HG03039 (cell line): ENCODE data around the gene ZCWPW2.

Experiments used
- ATAC-seq: cut with Tn5 transposase; IDR thresholded peaks from one replicate; pipeline ENCODE4 v1.9.1; 2021; ENCODE audit warnings: mild to moderate bottlenecking, moderate library complexity; ENCODE audit not compliant: unreplicated experiment

Gene ZCWPW2

GRCh38 chr3:28349469-28350000 is 1.0 kb downstream of the ZCWPW2 start:
- no peak for ATAC-seq

- no peak for ATAC-seq
Measured at GRCh38 chr3:28376424-28376823, 27.9 kb downstream of the ZCWPW2 start.

GRCh38 chr3:28386049-28386448 is 37.5 kb downstream of the ZCWPW2 start:
- ATAC-seq: no peak

GRCh38 chr3:28388978-28389377 is 40.5 kb downstream of the ZCWPW2 start:
- no peak for ATAC-seq

- ATAC-seq: no peak
Measured at GRCh38 chr3:28399206-28399605, 50.7 kb downstream of the ZCWPW2 start.

- ATAC-seq: no peak
Measured at GRCh38 chr3:28406241-28406640, 57.7 kb downstream of the ZCWPW2 start.

GRCh38 chr3:28449398-28449797 is 100.9 kb downstream of the ZCWPW2 start:
- ATAC-seq: no peak

GRCh38 chr3:28462866-28463265 is 114.3 kb downstream of the ZCWPW2 start:
- ATAC-seq: no peak

GRCh38 chr3:28467414-28467813 is 118.9 kb downstream of the ZCWPW2 start:
- ATAC-seq: no peak

- ATAC-seq: no peak
Measured at GRCh38 chr3:28476194-28476593, 127.7 kb downstream of the ZCWPW2 start.

- no peak for ATAC-seq
Measured at GRCh38 chr3:28476764-28477163, 128.2 kb downstream of the ZCWPW2 start.

- ATAC-seq: no peak
Measured at GRCh38 chr3:28485164-28485563, 136.6 kb downstream of the ZCWPW2 start.

GRCh38 chr3:28495301-28495700 is 146.8 kb downstream of the ZCWPW2 start:
- ATAC-seq: no peak

- ATAC-seq: no peak
Measured at GRCh38 chr3:28502397-28502937, 153.9 kb downstream of the ZCWPW2 start.

GRCh38 chr3:28504976-28505375 is 156.5 kb downstream of the ZCWPW2 start:
- no peak for ATAC-seq

- ATAC-seq: no peak
Measured at GRCh38 chr3:28521663-28522062, 173.1 kb downstream of the ZCWPW2 start.

GRCh38 chr3:28542351-28542750 is 193.8 kb downstream of the ZCWPW2 start:
- no peak for ATAC-seq

- no peak for ATAC-seq
Measured at GRCh38 chr3:28544236-28544635, 195.7 kb downstream of the ZCWPW2 start.

- ATAC-seq: no peak
Measured at GRCh38 chr3:28544831-28545230, 196.3 kb downstream of the ZCWPW2 start.

GRCh38 chr3:28547677-28548076 is 199.2 kb downstream of the ZCWPW2 start:
- no peak for ATAC-seq

GRCh38 chr3:28553175-28553574 is 204.7 kb downstream of the ZCWPW2 start:
- ATAC-seq: no peak

GRCh38 chr3:28556195-28556594 is 207.7 kb downstream of the ZCWPW2 start:
- no peak for ATAC-seq

- ATAC-seq: no peak
Measured at GRCh38 chr3:28564211-28564610, 215.7 kb downstream of the ZCWPW2 start.
